ENCODE data around the gene TPCN2.
A peak's percentile ranks its signal among the peaks of the same experiment; 100 is the strongest.
"Not testable (repeated sequence)": the region's sequence is repeated elsewhere in the genome, so short reads cannot be mapped to it uniquely, and the experiment has no call there.

TPCN2 gene

GRCh38 chr11:69073469-69073868 is 24.7 kb downstream of the TPCN2 start:
- DNase-seq (ENCODE audit: low read depth in 1 of 2, low spot score in 1 of 2), result no peak

- no peak for DNase-seq (ENCODE audit: low read depth in 1 of 2, low spot score in 1 of 2)
Measured at GRCh38 chr11:69074375-69075140, 25.8 kb downstream of the TPCN2 start.

DNA sequence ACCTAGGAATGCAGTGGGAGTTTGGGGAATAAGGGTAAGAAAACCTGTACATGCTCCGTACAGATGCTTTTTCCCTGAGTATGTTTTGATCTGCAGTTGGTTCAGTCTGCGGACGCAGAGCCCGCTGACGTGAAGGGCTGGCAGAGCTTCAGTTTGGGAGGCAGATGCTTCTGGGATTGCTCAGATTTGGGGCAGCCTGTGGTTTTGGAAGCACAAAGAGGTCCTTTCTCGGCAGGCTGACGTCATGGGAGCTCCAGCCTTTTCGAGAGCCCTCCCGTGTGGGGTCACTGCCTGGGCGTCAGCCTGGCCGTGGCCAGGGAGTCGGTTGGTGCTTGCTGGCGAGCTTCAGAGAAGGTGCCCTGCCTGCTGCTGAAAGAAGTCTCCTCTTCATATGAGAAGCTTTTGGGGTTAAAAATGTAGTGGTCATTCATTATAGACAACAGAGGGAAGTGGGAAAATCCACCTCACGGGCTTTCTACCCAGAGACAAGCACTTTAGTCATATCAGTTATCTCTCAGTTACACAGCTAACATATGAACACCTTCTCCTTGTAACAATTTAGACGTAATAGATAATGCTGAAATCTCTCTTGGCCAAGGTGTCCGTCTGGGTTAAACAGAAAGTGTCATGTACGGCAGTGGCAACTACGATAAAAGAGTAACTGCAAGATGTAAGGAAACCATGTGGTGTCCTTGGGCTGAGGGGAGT is 26.8 kb downstream of the TPCN2 start:
- DNase-seq (ENCODE audit: low read depth in 1 of 2, low spot score in 1 of 2), result no peak

GRCh38 chr11:69076129-69076791 is 27.5 kb downstream of the TPCN2 start:
- DNase-seq (ENCODE audit: low read depth in 1 of 2, low spot score in 1 of 2), result no peak

DNA sequence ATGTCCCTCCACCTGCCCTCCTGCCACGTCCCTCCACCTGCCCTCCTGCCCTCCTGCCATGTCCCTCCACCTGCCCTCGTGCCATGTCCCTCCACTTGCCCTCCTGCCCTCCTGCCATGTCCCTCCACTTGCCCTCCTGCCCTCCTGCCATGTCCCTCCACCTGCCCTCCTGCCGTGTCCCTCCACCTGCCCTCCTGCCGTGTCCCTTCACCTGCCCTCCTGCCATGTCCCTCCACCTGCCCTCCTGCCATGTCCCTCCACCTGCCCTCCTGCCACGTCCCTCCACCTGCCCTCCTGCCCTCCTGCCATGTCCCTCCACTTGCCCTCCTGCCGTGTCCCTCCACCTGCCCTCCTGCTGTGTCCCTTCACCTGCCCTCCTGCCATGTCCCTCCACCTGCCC is 28.2 kb downstream of the TPCN2 start:
- DNase-seq (ENCODE audit: low read depth in 1 of 2, low spot score in 1 of 2), result not testable (repeated sequence)

DNA sequence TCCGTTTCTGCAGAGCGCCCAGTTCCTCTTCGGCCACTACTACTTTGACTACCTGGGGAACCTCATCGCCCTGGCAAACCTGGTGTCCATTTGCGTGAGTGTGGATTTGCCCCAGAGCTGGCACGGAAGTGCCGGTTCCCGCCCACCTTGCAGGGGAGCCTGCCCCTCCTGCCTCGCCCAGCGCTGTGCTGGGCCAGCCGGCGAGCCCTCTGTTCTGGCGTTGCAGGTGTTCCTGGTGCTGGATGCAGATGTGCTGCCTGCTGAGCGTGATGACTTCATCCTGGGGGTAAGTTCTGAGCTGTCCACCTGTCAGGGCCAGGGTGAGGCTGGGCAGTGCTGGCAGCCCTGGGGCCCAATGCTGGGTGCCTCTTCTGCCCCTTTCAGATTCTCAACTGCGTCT is 29.8 kb downstream of the TPCN2 start:
- DNase-seq (ENCODE audit: low read depth in 1 of 2, low spot score in 1 of 2), result no peak

GRCh38 chr11:69078930-69079605 is 30.3 kb downstream of the TPCN2 start:
- no peak for DNase-seq (ENCODE audit: low read depth in 1 of 2, low spot score in 1 of 2)

DNA sequence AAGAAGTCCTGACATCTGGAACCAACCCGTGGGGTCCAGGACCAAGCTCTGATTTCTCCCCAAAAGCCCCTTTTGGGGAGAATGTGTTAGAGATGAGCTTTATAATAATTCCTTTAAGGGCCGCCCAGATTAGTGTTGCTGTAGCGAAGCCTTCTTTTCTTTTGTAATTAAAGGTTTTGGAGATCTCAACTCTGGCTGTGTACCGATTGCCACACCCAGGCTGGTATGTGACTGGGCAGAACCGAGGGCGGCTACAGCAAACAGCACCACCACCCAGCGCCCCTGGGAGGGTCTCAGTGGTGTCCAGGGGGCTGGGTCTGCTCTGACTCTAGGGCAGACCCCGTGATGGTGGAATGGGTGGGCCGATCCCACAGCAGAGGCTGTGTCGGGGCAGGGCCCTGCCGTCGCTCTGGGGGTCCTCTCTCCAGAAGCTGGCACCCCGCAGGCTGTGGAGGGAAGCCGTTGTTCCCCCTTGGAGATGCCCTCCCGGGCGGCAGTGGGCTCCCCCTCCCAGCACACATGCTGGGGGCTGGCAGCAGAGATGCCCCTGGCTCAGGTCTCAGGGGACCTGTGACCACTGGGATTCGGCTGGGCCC is 31.0 kb downstream of the TPCN2 start:
- no peak for DNase-seq (ENCODE audit: low read depth in 1 of 2, low spot score in 1 of 2)

DNA sequence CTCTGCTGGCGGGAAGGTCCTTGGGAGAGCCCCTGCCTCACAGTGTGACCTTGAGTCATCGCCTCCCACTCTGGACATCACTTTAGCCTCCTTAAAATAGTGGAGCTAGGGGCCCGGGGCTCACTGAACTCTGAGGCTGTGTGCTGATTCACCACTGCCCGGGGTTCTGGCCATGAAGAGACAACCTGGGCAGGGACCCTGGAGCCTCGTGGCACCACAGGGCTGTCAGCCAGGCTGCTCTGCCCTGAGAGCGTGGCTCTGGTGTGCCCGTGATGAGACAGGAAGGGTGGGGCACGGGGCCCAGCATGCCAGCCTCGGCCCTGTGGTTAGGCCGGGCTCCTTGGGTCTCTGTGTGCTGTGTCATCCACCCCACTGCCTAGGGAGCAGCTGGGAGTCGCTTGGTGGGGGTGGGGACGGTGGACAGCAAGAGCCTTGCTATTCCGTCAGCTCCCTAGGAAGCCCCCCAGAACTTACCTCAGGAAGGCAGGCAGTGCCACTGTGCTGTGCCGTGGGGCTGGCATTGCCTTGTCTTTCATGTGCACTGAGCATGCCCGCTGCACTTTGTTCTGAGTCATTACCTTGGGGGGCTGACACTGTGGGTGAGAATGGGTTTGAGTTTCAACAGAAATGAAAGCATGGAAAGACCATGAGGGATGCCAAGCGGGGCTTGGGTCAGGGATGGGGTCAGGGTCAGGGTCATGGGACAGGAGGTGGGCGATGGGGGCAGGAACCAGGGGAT is 31.7 kb downstream of the TPCN2 start:
- no peak for DNase-seq (ENCODE audit: low read depth in 1 of 2, low spot score in 1 of 2)

- DNase-seq (ENCODE audit: low read depth in 1 of 2, low spot score in 1 of 2), result no peak
Measured at GRCh38 chr11:69081180-69081579, 32.4 kb downstream of the TPCN2 start.

DNA sequence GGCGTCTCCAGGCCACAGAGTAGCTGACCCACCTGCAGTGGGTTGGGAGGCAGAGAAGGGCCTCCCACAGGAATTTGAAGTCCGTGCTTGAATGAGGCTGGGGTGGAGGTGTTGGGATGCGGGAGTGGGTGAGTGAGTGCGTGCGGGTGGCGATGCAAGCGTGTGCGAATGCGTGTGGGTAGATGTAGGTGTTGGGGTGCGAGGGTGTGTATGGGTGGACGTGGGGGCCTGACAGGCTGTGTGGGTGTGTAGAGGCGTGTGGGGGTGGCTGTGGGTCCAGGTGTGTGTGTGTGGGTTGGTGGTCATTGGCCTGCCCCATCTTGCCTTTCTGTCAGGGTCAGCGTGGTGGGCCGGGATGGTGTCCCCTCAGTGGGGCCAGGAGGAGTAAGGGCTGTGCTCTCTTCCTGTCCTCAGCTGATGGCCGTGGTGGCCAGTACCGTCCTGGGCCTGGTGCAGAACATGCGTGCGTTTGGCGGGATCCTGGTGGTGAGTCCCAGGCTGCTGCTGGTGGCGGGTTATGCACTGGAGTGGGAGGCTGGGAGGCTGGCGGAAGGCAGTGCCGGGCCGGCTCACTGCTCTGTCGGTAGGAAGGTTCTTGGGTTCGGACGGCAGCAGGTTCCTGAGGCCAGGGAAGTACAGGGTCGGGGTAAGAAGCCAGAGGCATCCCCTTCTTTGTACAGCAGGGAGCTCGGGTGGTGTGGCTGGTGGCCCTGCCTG is 35.0 kb downstream of the TPCN2 start:
- DNase-seq (ENCODE audit: low read depth in 1 of 2, low spot score in 1 of 2), result no peak

DNA sequence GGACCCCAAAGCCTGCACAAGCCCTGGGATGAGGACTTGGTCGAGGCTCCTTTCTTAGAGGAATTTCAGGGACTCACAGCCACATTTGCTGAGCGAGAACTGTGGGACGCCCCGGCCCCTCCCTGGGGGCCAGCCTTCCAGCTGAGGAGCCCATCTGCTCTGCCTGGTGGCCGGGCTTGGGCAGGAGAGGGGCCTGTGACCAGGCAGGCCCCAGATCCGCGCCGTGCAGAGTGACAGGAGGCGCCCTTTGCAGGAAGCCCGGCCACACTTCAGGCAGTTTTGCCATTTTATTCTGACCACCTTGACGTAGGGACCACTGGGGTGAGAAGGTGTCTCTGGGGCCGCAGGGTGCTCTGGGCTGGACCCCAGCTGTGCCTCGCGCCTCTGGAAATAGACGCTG is 35.6 kb downstream of the TPCN2 start:
- DNase-seq (ENCODE audit: low read depth in 1 of 2, low spot score in 1 of 2), result no peak

DNA sequence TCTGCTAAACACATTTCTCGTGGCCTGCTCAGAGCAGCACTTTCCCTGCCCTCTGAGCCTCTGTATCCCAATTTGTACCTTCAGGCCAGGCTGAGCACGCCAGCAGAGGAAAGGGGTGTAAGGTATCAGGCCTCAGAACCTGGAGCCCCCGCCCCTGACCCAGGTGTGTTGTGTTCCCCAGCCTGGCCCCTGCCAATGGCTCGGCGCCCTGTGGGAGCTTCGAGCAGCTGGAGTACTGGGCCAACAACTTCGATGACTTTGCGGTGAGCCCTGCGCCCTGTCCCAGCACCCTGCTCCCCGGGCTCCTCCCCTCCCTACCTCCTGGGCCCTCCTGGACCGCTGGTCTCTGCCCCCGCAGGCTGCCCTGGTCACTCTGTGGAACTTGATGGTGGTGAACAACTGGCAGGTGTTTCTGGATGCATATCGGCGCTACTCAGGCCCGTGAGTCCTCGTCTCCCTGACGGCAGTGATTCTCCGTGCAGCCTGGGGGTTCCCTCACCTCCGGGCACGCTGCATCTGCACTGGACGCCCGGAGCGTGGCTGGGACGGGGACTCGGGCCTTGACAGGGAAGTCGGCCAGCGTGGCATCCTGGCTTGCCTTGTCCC is 36.9 kb downstream of the TPCN2 start:
- no peak for DNase-seq (ENCODE audit: low read depth in 1 of 2, low spot score in 1 of 2)

GRCh38 chr11:69086152-69087132 is 37.7 kb downstream of the TPCN2 start:
- DNase-seq (ENCODE audit: low read depth in 1 of 2, low spot score in 1 of 2), result no peak

DNA sequence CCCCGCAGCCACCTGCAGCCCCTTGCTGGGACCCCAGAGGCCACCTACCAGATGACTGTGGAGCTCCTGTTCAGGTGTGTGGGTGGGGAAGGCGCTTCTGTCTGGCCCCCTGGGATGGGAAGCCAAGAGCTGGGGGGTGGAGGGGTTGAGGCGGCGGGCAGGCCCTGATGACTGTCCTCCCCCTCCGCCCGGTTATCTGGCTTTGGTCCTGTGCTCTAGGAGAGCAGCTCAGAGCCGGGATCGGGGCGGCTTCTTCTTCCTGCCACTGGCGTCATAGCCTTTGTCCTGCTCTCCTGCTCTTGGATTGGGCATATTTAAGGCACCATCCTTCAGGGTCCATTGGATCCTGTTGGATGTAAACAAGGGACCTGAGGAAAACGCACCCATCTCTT is 38.4 kb downstream of the TPCN2 start:
- no peak for DNase-seq (ENCODE audit: low read depth in 1 of 2, low spot score in 1 of 2)

DNA sequence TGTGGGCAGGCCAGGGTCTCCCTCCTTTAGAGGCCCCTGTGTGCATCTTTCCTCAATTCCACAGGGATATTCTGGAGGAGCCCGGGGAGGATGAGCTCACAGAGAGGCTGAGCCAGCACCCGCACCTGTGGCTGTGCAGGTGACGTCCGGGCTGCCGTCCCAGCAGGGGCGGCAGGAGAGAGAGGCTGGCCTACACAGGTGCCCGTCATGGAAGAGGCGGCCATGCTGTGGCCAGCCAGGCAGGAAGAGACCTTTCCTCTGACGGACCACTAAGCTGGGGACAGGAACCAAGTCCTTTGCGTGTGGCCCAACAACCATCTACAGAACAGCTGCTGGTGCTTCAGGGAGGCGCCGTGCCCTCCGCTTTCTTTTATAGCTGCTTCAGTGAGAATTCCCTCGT is 39.1 kb downstream of the TPCN2 start:
- DNase-seq (ENCODE audit: low read depth in 1 of 2, low spot score in 1 of 2), result no peak

- peak in 1 of 2 donors; percentile 27 for DNase-seq (ENCODE audit: low read depth in 1 of 2, low spot score in 1 of 2)
Measured at GRCh38 chr11:69088676-69089146, 40.0 kb downstream of the TPCN2 start.

- no peak for DNase-seq (ENCODE audit: low read depth in 1 of 2, low spot score in 1 of 2)
Measured at GRCh38 chr11:69089258-69089657, 40.5 kb downstream of the TPCN2 start.

Data from stimulated activated CD4-positive, alpha-beta T cell treated with anti-CD3 and anti-CD28 coated beads, Interleukin-15, amount 100 ng/mL, for 1 hour (primary cell).